Effector memory CD8-positive, alpha-beta T cell (primary cell): ENCODE data around the gene SLC25A11.

Source experiments
- ATAC-seq: fragments of 150-1000 bp; cut with Tn5 transposase; replicated peaks from 2 replicates; pipeline ENCODE4 v1.10.0; 2021; ENCODE audit warnings: mild to moderate bottlenecking, moderate library complexity
- DNase-seq, 3 experiments: peaks; one replicate each; pipeline ENCODE4 v3.0.0; 2021
- H3K27ac Mint-ChIP-seq, 2 donors: one replicate each; pipeline ENCODE4 v1.8.0; 2022; ENCODE audit warnings: mild to moderate bottlenecking in 2 of 2, mixed read lengths in 2 of 2, moderate library complexity in 2 of 2
- H3K27me3 Mint-ChIP-seq, 2 donors: one replicate each; pipeline ENCODE4 v1.8.0; 2022; ENCODE audit warnings: mixed read lengths in 2 of 2
- H3K36me3 Mint-ChIP-seq: one replicate; pipeline ENCODE4 v1.8.0; 2022; ENCODE audit warnings: mild to moderate bottlenecking, moderate library complexity, mixed read lengths; ENCODE audit not compliant: insufficient read depth
- H3K4me1 Mint-ChIP-seq, 2 donors: one replicate each; pipeline ENCODE4 v1.8.0; 2022; ENCODE audit warnings: low read depth in 2 of 2, mixed read lengths in 2 of 2
- H3K4me3 Mint-ChIP-seq, 2 donors: one replicate each; pipeline ENCODE4 v1.8.0; 2022; ENCODE audit warnings: mild to moderate bottlenecking in 2 of 2, mixed read lengths in 2 of 2, moderate library complexity in 2 of 2
- H3K9me3 Mint-ChIP-seq, 2 donors: one replicate each; pipeline ENCODE4 v1.8.0; 2022; ENCODE audit warnings: mixed read lengths in 2 of 2
- total RNA-seq, 9 experiments: gene quantifications; one replicate each; lab custom pipeline; 2026; lab: John Stamatoyannopoulos, UW

SLC25A11 gene, protein sequence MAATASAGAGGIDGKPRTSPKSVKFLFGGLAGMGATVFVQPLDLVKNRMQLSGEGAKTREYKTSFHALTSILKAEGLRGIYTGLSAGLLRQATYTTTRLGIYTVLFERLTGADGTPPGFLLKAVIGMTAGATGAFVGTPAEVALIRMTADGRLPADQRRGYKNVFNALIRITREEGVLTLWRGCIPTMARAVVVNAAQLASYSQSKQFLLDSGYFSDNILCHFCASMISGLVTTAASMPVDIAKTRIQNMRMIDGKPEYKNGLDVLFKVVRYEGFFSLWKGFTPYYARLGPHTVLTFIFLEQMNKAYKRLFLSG
- 13.4 to 66.4 (median 40.5) reads per million in 9 experiments for total RNA-seq

DNA sequence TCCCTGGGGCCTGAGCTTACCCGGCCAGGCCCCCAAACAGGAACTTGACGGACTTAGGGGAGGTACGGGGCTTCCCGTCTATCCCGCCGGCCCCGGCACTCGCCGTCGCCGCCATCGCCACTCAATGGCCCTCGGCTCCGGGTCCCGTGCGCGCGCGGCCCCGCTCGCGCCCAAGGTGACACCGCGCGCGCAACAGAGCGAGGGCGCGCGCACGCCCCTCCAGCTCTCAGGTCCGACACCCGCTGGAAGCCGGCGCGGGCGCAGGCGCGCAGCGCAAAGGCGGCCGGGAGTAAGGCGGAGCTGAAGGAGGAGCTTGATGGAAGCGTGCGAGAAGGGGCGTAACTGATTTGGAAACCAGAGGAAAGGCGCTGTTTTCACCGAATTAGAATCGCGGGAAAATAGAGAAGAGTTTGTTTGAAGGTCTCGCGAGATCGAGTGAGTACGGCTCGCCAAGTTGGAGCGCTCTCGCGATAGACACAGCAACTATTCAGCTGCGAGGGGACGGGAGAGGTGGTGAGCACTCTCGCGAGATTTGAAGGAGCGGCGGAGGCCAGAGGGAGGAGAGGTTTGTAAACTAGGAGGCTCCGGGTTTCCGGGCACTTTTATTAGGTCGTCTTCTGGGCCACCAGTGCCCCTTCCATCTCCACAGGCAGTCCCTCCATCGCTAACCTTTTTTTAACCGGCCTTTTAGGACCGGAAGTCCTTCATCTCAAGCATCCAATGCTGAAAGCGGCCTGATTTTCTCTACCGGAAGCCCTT, at the start of gene SLC25A11, which contains the start of gene RNF167:
Gene SLC25A11, minus strand, starts transcription at position 251 of the 759 bp plus-strand sequence. Its CDS starts 136 bp downstream, at position 115.
Gene RNF167, plus strand, starts transcription at position 473 of the 759 bp plus-strand sequence. CDS start 642 bp downstream, outside the sequence.
- DNase-seq (peak; percentile 93 to 98 (median 95)), ATAC-seq (peak; percentile 84)
- H3K4me3 Mint-ChIP-seq = peak within 1 kb of the TSS; percentile 94
- H3K36me3 Mint-ChIP-seq = peaks cover 51% of the 10 kb centered on the region
- no peaks in the 10 kb centered on the region for H3K9me3 Mint-ChIP-seq
- peaks cover 57 to 58% of the 10 kb centered on the region in 2 donors for H3K4me1 Mint-ChIP-seq
- peak within 1 kb of the TSS; percentile 93 for H3K27ac Mint-ChIP-seq
- H3K27me3 Mint-ChIP-seq = no peaks in the 10 kb centered on the region

DNA sequence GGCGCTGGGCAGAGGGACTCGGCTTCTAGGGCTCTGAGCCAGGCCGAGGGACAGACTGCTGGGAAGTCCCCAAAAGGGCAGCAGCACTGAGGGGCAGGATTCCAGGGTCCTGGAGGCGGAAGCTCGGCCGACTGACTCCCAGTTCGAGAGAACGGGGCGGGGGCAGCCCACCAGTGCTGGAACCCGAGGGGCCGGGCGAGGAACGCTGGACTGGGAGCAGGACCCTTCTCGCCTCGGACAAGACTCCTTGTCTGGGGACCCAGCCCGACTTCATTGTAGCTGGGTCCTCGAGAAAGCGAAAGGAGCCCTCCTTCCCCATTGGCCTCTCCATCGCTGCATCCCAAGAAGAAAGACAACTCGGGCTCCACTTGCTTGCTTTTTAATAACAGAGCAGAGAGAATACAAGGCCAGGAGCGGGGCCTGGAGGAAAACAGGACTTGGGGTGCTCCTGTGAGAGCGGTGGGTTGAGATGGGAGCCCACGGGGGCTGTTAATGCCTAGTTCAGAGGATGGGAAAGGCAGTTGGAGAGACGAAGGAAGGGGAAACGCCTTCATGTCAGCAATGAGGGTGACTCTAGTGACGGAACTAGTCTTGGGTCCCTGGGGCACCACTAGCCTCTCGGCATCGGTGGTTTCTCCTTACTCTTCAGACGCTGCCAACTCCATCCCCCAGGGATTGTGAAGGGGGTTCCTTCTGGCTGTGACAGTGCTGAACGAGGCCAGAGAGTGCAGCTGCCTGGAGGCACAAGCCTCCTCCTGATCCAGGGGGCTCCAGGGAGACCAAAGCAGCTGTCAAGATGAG, 48.1 kb upstream of the SLC25A11 start:
- Mint-ChIP-seq H3K9me3 (no peaks in the 10 kb centered on the region), H3K4me1 (peaks cover 35 to 40% of the 10 kb centered on the region in 2 donors), H3K27ac (peak overlapping the region; percentile 92 to 93), H3K36me3 (peaks cover 11% of the 10 kb centered on the region), H3K4me3 (peak overlapping the region; percentile 85 to 91), H3K27me3 (no peaks in the 10 kb centered on the region)
- ATAC-seq = peak; percentile 12
- DNase-seq = no peak

DNA sequence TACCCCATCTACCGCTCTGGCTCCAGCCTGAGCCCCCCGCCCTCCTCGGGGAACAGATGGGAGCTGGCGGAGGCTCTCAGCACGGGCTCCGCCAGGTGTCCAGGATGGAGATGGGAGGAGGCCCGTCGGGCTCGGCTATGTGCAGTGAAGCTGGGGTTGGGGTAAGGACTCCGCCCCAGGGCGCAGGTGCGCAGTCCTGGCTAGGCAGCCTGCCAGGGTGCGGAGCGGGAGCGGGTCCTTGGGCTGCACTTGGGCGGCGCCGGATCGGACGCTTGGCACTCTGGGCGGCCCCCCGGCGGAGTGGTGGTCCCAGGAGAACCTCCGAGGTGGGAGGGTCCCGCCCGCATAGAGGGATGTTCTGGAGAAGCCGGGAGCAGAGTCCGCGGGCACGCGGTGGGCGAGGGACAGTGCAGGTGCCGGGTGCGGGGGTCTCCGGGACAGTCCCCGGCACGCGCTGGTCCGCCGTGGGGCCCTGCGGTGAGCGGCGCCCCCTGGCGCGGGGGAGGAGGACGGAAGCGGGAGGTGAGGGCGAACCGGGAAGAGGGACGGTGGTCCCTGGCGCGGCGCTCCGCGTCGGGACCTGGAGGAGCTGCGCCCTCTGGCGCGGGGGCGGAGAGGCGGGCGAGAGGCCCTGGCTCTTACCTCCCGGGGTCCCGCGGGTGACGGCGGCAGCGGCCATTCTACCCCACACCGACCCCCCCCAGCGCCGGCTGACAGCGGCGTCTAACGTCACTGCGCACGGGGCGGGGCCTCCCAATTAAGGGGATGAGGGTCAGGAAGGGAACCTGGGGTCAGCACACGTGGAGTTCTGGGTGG, 47.3 kb upstream of the SLC25A11 start, which contains the start of gene CAMTA2:
Gene CAMTA2, minus strand, starts transcription at position 725 of the 816 bp plus-strand sequence. CDS start 1,453 bp downstream, outside the sequence.
- H3K4me1 Mint-ChIP-seq = peaks cover 35 to 40% of the 10 kb centered on the region in 2 donors
- H3K36me3 Mint-ChIP-seq = peaks cover 12% of the 10 kb centered on the region
- ATAC-seq (peak; percentile 92), DNase-seq (peak; percentile 82 to 83 (median 83))
- peak within 1 kb of the TSS; percentile 92 to 93 for H3K27ac Mint-ChIP-seq
- no peaks in the 10 kb centered on the region for H3K9me3 Mint-ChIP-seq
- peak within 1 kb of the TSS; percentile 85 to 91 for H3K4me3 Mint-ChIP-seq
- no peaks in the 10 kb centered on the region for H3K27me3 Mint-ChIP-seq

DNA sequence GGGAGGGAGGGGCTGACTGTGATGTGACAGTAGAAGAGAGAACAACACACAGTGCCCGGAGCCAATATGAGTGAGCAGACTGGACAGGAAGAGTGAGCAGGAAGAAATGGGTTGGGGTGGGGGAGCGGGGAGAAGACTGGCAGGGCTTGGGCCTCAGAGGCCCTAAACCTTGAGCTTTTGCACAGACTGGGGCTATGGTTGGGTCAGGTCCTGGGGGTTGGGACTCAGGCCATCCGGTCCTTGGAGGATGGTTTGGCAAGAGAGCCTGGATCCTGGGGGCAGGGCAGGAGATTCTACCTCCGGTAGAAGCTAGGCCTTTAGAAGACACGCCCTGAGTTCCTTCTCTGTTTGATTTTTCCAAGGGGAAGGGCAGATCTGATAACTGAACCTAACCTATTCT, 46.6 kb upstream of the SLC25A11 start:
- H3K36me3 Mint-ChIP-seq = peaks cover 15% of the 10 kb centered on the region
- H3K9me3 Mint-ChIP-seq = no peaks in the 10 kb centered on the region
- no peaks in the 10 kb centered on the region for H3K27me3 Mint-ChIP-seq
- peaks cover 35 to 40% of the 10 kb centered on the region in 2 donors for H3K4me1 Mint-ChIP-seq
- H3K27ac Mint-ChIP-seq = peak overlapping the region; percentile 92 to 93
- no peak for ATAC-seq
- DNase-seq = no peak
- H3K4me3 Mint-ChIP-seq = peak overlapping the region; percentile 85 to 91

DNA sequence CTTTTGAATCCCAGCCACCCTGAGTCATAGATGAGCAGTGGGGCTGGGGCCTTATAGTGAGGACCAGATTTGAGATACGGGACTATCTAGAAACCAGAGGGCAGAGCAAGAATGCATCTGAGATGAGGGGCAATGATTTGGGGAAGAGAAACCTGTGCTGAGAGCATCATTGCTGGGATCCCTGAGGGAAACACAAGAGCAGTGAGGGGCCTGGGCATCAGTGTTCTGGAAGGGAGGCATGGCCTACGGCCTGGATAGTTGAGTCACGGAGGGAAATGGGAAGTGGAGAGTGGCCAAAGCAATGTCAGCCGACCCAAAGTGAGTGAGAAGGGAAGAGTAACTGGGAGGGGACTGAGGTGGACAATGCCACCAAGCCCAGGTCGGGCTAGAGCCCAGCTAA, 42.5 kb upstream of the SLC25A11 start:
- Mint-ChIP-seq H3K27me3 (no peaks in the 10 kb centered on the region), H3K9me3 (no peaks in the 10 kb centered on the region), H3K36me3 (peaks cover 27% of the 10 kb centered on the region), H3K4me3 (no peak overlapping the region), H3K27ac (no peak overlapping the region), H3K4me1 (peaks cover 27 to 30% of the 10 kb centered on the region in 2 donors)
- DNase-seq (no peak), ATAC-seq (no peak)

DNA sequence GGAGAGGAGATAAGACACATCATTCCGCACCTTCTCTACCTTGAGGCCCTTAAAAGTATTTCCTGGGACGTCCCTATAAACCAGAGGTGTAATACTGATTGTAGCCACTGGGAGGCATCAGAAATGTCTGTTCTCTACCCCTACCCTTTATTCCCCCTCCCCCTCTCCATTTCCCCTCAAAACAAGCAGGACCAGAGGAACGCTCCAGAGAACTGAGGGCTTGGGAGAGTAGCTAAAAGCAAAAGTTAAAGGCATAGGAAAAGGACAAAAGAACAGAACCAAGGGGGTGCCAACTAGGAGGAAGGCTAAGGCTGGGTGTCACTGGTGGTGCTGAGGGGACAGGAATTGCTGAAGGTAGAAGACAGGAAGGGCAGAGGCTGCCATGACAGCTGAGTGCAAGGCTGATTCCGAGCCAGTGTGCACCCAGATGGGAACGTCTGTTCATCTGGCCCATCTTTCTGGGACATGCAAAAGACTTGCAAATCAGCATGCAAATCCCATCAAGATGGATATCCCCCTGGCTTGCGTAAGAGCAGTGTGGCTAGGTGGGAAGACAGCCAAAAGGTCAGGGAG, 40.9 kb upstream of the SLC25A11 start:
- no peaks in the 10 kb centered on the region for H3K9me3 Mint-ChIP-seq
- H3K27ac Mint-ChIP-seq = peak overlapping the region; percentile 82 to 85
- peak; percentile 70 for ATAC-seq
- no peak overlapping the region for H3K4me3 Mint-ChIP-seq
- peak; percentile 41 to 58 (median 48) for DNase-seq
- H3K27me3 Mint-ChIP-seq = no peaks in the 10 kb centered on the region
- H3K4me1 Mint-ChIP-seq = peaks cover 15 to 17% of the 10 kb centered on the region in 2 donors
- H3K36me3 Mint-ChIP-seq = peaks cover 34% of the 10 kb centered on the region

DNA sequence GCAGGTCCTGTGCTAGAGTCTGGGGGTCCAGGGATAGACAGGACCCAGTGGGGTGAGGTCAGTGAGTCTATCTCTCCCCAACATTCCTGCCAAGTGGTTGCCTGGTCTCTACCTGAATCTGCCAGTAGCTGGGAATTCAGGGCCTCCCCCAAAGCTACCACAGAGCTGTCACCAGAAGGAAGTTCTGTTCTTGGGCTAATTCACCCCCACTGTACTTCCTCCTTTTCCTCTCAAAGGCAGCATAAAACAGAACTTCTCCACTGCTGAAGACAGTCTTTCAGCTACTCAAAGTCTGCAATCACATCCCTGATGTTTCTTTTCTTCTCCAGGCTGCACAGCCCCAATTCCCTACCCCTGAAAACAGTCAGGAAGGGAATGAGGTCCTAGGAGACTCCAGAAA, 38.9 kb upstream of the SLC25A11 start:
- H3K27ac Mint-ChIP-seq = no peak overlapping the region
- peaks cover 35% of the 10 kb centered on the region for H3K36me3 Mint-ChIP-seq
- ATAC-seq (no peak), DNase-seq (no peak)
- H3K4me3 Mint-ChIP-seq = no peak overlapping the region
- no peaks in the 10 kb centered on the region for H3K27me3 Mint-ChIP-seq
- peaks cover 18% of the 10 kb centered on the region in 2 donors for H3K4me1 Mint-ChIP-seq
- H3K9me3 Mint-ChIP-seq = no peaks in the 10 kb centered on the region

DNA sequence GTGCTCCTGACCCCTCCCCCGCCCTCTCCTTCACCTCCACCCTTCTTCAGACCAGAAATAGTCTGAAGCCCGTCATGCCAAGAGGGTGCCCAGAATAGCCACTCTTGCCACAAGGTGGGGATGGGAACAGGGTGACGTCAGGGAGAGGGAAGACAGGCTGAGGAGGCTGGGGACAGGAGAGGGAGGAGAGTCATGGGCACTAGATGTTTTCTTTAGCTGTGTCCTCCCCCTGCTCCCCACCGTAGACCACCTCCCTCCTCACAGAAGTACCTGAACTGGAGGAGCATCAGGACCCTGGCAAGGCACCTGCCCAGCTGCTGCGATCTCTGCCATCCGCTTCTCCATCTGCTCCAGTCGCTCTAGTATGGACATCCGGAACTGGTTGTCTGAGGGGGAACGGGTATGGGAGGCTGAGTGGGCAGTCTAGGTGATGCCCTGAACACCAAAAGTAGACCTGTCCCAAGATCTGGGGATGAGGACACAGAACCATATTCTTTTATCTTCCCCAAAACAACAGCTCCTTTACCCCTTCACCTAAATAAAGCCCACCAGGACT, 34.3 kb upstream of the SLC25A11 start:
- H3K27me3 Mint-ChIP-seq = no peaks in the 10 kb centered on the region
- ATAC-seq (no peak), DNase-seq (no peak)
- no peaks in the 10 kb centered on the region for H3K9me3 Mint-ChIP-seq
- H3K36me3 Mint-ChIP-seq = peaks cover 33% of the 10 kb centered on the region
- no peak overlapping the region for H3K4me3 Mint-ChIP-seq
- H3K4me1 Mint-ChIP-seq = peaks cover 7 to 8% of the 10 kb centered on the region in 2 donors
- H3K27ac Mint-ChIP-seq = peak overlapping the region in 1 of 2 donors; percentile 4

DNA sequence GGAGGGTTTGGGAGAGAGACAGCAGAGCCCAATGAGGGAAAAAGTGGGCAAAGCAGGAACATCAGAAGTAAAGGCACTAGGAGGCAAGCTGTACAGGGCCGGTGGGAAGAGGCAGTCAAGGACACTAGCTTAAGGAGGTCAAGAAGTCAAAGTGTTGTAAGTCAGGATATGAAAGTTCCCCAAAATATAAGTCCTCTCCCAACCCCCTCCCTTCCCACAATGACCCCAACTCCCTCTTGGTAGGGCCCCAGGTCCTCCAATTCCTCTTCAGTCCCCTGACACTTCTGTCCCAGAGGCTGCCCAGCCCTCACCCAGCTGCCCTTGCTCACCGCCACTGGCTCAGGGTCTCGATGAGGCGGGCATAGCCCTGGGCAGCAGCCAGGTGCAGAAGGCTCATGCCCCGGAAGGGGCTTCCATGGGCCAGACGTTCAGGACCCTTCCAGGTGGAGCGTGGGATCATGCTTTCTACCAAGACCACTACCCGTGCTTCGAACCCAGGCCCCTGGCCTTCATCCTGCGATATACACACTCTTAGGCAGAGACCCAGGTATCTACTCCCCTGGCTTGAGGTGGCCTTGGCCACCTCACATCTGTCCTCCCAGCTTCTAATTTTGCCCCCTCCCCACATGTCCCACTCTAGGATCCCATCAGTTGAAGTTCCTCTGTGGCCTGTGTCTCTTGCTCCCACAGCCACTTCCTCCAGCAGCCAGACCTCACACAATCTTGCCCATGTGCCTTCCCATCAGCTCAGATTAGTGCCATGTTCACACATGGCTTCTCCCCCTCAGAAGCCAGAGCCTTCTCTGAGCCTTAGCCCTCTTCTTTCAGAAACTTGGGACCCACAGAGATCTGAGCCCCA, 33.6 kb upstream of the SLC25A11 start:
- DNase-seq (no peak), ATAC-seq (no peak)
- peak overlapping the region in 1 of 2 donors; percentile 76 for H3K27ac Mint-ChIP-seq
- H3K9me3 Mint-ChIP-seq = no peaks in the 10 kb centered on the region
- peaks cover 7% of the 10 kb centered on the region in 2 donors for H3K4me1 Mint-ChIP-seq
- H3K27me3 Mint-ChIP-seq = no peaks in the 10 kb centered on the region
- no peak overlapping the region for H3K4me3 Mint-ChIP-seq
- H3K36me3 Mint-ChIP-seq = peaks cover 30% of the 10 kb centered on the region

DNA sequence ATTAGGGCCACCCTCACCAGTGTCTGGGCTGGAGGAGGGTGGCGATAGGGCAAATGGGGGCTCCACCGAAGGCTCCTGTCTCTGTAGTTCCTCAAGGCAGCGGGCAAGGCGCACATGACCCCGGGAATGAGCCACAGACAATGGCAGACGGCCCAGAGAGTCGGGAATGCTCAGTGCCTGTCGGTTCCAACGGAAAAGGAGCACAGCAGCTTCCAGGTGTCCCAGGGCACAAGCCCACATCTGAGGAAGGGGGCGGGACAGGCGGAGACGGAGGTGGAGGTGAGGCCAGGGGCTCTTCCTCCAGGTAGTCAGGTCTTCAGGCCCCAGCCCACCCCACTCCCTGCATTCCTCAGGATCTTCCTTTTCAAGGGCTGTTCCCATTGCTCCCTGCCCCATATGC, 32.9 kb upstream of the SLC25A11 start:
- no peak for ATAC-seq
- no peaks in the 10 kb centered on the region for H3K27me3 Mint-ChIP-seq
- no peaks in the 10 kb centered on the region for H3K9me3 Mint-ChIP-seq
- H3K27ac Mint-ChIP-seq = peak overlapping the region; percentile 76
- H3K4me1 Mint-ChIP-seq = peaks cover 7% of the 10 kb centered on the region in 2 donors
- H3K36me3 Mint-ChIP-seq = peaks cover 30% of the 10 kb centered on the region
- peak overlapping the region in 1 of 2 donors; percentile 12 for H3K4me3 Mint-ChIP-seq
- DNase-seq = no peak

DNA sequence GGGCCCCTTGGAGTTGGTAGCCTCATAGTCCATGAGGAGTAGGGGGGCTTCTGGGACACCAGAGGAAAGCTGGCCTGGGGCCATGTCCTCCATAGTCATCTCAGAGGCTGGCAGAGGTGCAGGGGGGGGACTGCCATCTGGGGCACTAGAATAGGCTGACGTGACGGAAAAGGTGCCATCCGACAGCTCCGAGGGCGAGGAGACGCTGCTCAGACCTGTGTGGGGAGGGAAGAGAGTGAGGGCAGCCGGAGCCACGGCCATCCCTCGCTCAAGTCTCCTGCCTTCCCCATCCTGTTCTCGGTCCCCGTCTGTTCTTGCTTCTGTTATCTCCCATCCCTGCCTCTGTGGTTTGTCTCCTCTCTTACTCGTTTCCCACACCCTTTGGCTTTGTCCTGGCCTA, 32.5 kb upstream of the SLC25A11 start:
- H3K9me3 Mint-ChIP-seq = no peaks in the 10 kb centered on the region
- ATAC-seq (no peak), DNase-seq (no peak)
- H3K27ac Mint-ChIP-seq = peak overlapping the region; percentile 76
- H3K27me3 Mint-ChIP-seq = no peaks in the 10 kb centered on the region
- H3K4me1 Mint-ChIP-seq = peaks cover 7% of the 10 kb centered on the region in 2 donors
- peaks cover 30% of the 10 kb centered on the region for H3K36me3 Mint-ChIP-seq
- H3K4me3 Mint-ChIP-seq = peak overlapping the region in 1 of 2 donors; percentile 12
